AG10803 (cell line): ENCODE measurements around the gene NCAM2.

Experiments used
- DNase-seq: peaks from one replicate; pipeline ENCODE4 v3.0.0; 2010; ENCODE audit warnings: low read depth
- H3K4me3 ChIP-seq: 2 replicates; pipeline ENCODE4 v1.5.1; 2011; ENCODE audit warnings: mild to moderate bottlenecking, low read length, control low read depth
- CTCF ChIP-seq: conservative IDR thresholded peaks from 2 replicates; pipeline ENCODE4 v1.5.1; 2011; ENCODE audit warnings: mild to moderate bottlenecking, low read length, control low read depth, inconsistent platforms

The NCAM2 gene

DNA sequence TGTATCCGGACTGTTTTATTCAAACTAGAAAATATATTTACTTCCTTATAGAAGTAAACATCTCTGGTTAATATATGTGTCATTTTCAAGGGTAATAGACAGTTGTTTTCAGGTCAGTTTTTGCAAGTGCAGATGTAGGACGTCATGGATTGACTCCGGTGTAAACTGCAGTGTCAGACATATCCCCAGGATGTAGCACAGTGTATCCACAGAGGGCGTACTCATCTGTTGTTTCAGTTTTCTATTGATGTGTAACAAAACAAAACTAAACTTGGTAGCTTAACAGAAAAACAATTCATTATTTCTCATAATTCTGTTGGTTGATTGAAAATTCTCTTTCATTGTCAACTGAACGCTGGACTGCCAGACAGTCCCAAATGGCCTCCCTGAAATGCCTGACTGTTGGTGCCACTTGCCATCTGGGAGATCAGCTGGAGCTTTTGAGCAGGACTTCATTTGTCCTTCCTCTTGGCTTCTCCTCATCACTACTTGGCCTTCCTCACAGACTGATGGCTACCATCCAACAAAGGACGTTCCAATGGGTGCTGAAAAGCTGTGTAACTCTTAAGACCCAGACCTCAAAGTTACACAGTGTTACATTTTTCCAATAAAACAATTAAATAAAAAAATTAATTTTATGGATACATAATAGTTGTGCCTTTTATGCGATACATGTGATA, 181.6 kb downstream of the NCAM2 start:
- TF ChIP-seq CTCF: no peak
- H3K4me3 ChIP-seq: no peak overlapping the region
- DNase-seq: no peak

- no peak overlapping the region for H3K4me3 ChIP-seq
- no peak for DNase-seq
- no peak for TF ChIP-seq CTCF
These were observed 184.3 kb downstream of the NCAM2 start for GRCh38 chr21:21182401-21183010.

GRCh38 chr21:21183092-21183491, 184.9 kb downstream of the NCAM2 start:
- TF ChIP-seq CTCF: no peak
- H3K4me3 ChIP-seq: no peak overlapping the region
- DNase-seq: peak; percentile 22

DNA sequence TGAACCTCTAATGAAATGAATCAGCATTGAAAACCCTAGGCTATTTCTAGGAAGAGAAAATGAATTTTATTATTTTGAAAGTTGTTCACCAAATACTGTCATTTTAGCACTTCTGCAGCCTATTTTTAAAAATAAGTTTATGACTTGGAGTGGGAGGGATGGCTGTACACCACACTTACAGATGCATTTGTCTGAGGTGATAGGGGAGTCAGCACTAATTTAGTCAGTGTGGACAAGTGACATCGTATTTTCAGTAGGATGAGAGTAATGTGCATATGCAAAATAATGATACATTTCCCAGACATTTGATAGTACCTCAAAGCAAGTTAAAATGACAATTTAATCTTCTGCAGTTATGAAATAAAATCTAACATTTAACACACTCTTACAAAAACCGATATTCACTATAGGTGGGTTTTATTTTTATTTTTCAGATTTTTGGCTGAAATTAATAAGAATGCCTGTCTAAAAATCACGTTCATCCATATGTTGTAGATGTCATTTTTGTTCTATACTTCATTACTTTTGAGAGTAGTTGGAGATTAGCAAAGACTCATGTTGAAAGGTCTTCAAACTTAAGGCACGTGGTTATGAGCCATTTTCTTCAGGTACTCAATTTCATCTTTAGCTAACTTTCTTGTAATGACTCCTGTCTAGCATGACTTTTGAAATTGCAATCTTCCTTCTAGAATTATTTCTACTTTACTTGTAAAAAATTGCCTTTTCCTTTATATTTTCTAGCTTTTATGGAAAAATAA, 186.7 kb downstream of the NCAM2 start:
- H3K4me3 ChIP-seq: no peak overlapping the region
- TF ChIP-seq CTCF: no peak
- DNase-seq: no peak

DNA sequence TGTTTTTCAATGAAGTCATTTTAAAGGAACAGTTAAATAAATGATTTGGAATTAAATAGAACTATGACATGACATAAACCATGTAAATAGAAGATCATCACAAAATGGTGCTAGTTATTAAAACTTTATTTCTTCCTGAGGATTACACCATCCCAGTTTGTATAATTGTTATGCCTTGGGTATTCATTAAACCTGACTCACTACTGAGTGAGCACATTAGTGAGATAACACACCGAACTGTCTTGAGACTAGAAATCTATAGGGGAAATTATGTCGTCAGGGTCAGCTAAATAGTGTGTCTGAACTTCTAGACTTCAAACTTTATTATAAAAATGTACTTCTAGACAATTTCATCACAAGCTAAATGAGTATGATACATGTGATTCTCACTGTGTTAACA, 189.4 kb downstream of the NCAM2 start:
- no peak overlapping the region for H3K4me3 ChIP-seq
- TF ChIP-seq CTCF: no peak
- DNase-seq: no peak

- TF ChIP-seq CTCF: no peak
- DNase-seq: no peak
- H3K4me3 ChIP-seq: no peak overlapping the region
These were observed 190.4 kb downstream of the NCAM2 start for GRCh38 chr21:21188513-21189195.
